IMR-90 (cell line): ENCODE data around the gene RNF103. TPM values are rescaled to one million over a fixed set of nuclear protein-coding genes. Genes with fewer than 3 reads are reported as not detected.

Experiments used
- ATAC-seq: fragments of 200-7000 bp; cut with Tn5 transposase; 2 replicates; pipeline ENCODE4 v1.9.1; 2020; ENCODE audit warnings: low read depth, mild to moderate bottlenecking, moderate library complexity
- BruUV-seq: library from RNA; stranded (reverse); fragments of 400-500 nt; replicated peaks from 2 replicates; lab custom pipeline; 2021; lab: Mats Ljungman, UMichigan
- CTCF ChIA-PET: fragments of 300-600 bp; formaldehyde crosslinking; extraction: SDS; loops from one replicate; lab custom pipeline; 2021; ENCODE audit warnings: antibody characterized with exemption; lab: Yijun Ruan, JAX
- POLR2A ChIA-PET: fragments of 300-600 bp; sonication (Branson Sonifier 250); formaldehyde crosslinking; loops from one replicate; lab custom pipeline; 2022; ENCODE audit warnings: antibody characterized with exemption; ENCODE audit not compliant: unreplicated experiment; lab: Charles Lee
- DNase-seq: peaks from one replicate; pipeline ENCODE4 v3.0.0; 2013
- H2AFZ ChIP-seq: replicated peaks from 2 replicates; pipeline ENCODE3; 2013; ENCODE audit warnings: low read length, mild to moderate bottlenecking; ENCODE audit not compliant: poor library complexity
- H2AK5ac ChIP-seq: 2 replicates; pipeline ENCODE4 v1.6.1; 2013; ENCODE audit warnings: low read depth, low read length, inconsistent platforms
- H2AK9ac ChIP-seq: replicated peaks from 2 replicates; pipeline ENCODE3; 2013; ENCODE audit warnings: mild to moderate bottlenecking, low read depth, low read length, moderate library complexity; ENCODE audit not compliant: poor library complexity
- H2BK120ac ChIP-seq: 2 replicates; pipeline ENCODE4 v1.6.1; 2013; ENCODE audit warnings: low read depth, low read length, inconsistent platforms
- H2BK15ac ChIP-seq: 3 replicates; pipeline ENCODE4 v1.6.1; 2013; ENCODE audit warnings: low read depth, low read length, inconsistent platforms
- H2BK20ac ChIP-seq: 2 replicates; pipeline ENCODE4 v1.6.1; 2013; ENCODE audit warnings: low read depth, mild to moderate bottlenecking, inconsistent platforms, low read length, moderate library complexity
- H2BK5ac ChIP-seq: 2 replicates; pipeline ENCODE4 v1.6.1; 2013; ENCODE audit warnings: mild to moderate bottlenecking, low read depth, low read length, inconsistent platforms; ENCODE audit not compliant: poor library complexity, severe bottlenecking
- H3K14ac ChIP-seq: replicated peaks from 2 replicates; pipeline ENCODE4 v1.6.1; 2013; ENCODE audit warnings: low read depth, low read length, inconsistent platforms
- H3K18ac ChIP-seq: 2 replicates; pipeline ENCODE4 v1.6.1; 2013; ENCODE audit warnings: low read depth, low read length, control low read depth
- H3K23ac ChIP-seq: 2 replicates; pipeline ENCODE4 v1.6.1; 2013; ENCODE audit warnings: low read depth, low read length, inconsistent platforms
- H3K27ac ChIP-seq: 2 replicates; pipeline ENCODE4 v1.5.1; 2013; ENCODE audit warnings: mild to moderate bottlenecking, control low read depth, low read length; ENCODE audit not compliant: insufficient read depth
- H3K27me3 ChIP-seq: 2 replicates; pipeline ENCODE4 v1.6.1; 2013; ENCODE audit warnings: low read length; ENCODE audit not compliant: control insufficient read depth, insufficient read depth
- H3K36me3 ChIP-seq: 2 replicates; pipeline ENCODE4 v1.6.1; 2013; ENCODE audit warnings: low read length, mixed read lengths; ENCODE audit not compliant: control insufficient read depth, insufficient read depth
- H3K4ac ChIP-seq: 2 replicates; pipeline ENCODE4 v1.6.1; 2013; ENCODE audit warnings: low read depth, low read length, inconsistent platforms
- H3K4me1 ChIP-seq: 2 replicates; pipeline ENCODE4 v1.6.1; 2013; ENCODE audit warnings: low read length, mixed read lengths; ENCODE audit not compliant: control insufficient read depth, insufficient read depth
- H3K4me2 ChIP-seq: 2 replicates; pipeline ENCODE4 v1.6.1; 2013; ENCODE audit warnings: low read depth, mild to moderate bottlenecking, control low read depth, low read length, moderate library complexity
- H3K4me3 ChIP-seq: 2 replicates; pipeline ENCODE4 v1.5.1; 2013; ENCODE audit warnings: low read depth, mild to moderate bottlenecking, control low read depth, low read length, moderate library complexity; ENCODE audit not compliant: insufficient read depth
- H3K56ac ChIP-seq: 2 replicates; pipeline ENCODE4 v1.6.1; 2013; ENCODE audit warnings: low read length, inconsistent platforms; ENCODE audit not compliant: insufficient read depth; ENCODE audit errors: extremely low read depth
- H3K79me1 ChIP-seq, 2 experiments: 2 replicates each; pipeline ENCODE4 v1.6.1; 2013; ENCODE audit warnings: low read length in 2 of 2, inconsistent platforms in 1 of 2, low read depth in 1 of 2
- H3K9ac ChIP-seq: 2 replicates; pipeline ENCODE4 v1.6.1; 2013; ENCODE audit warnings: low read depth, low read length, control low read depth
- H3K9me1 ChIP-seq: 2 replicates; pipeline ENCODE4 v1.6.1; 2013; ENCODE audit warnings: low read length, inconsistent platforms; ENCODE audit not compliant: insufficient read depth
- H3K9me3 ChIP-seq: 2 replicates; pipeline ENCODE4 v1.6.1; 2013; ENCODE audit warnings: low read length; ENCODE audit not compliant: control insufficient read depth, insufficient read depth
- H4K20me1 ChIP-seq: 2 replicates; pipeline ENCODE4 v1.6.1; 2013; ENCODE audit warnings: low read length, inconsistent platforms; ENCODE audit not compliant: insufficient read depth
- H4K5ac ChIP-seq: 2 replicates; pipeline ENCODE4 v1.6.1; 2013; ENCODE audit warnings: mild to moderate bottlenecking, low read depth, low read length, control low read depth
- H4K8ac ChIP-seq, 2 experiments: 2 replicates each; pipeline ENCODE4 v1.6.1; 2013; ENCODE audit warnings: low read depth in 2 of 2, low read length in 2 of 2, control low read depth in 1 of 2, inconsistent platforms in 1 of 2
- H4K91ac ChIP-seq: 2 replicates; pipeline ENCODE4 v1.6.1; 2013; ENCODE audit warnings: low read depth, low read length, inconsistent platforms; ENCODE audit not compliant: insufficient read depth
- BHLHE40 ChIP-seq: fragments of 150-350 bp; IDR thresholded peaks from 2 replicates; pipeline ENCODE4 v1.6.1; 2016; ENCODE audit warnings: mild to moderate bottlenecking, low read depth, low read length
- CHD1 ChIP-seq: IDR thresholded peaks from 2 replicates; pipeline ENCODE4 v1.6.1; 2012; ENCODE audit warnings: low read depth, low read length, improper control_type of control experiment
- ELK1 ChIP-seq: fragments of 150-350 bp; IDR thresholded peaks from 2 replicates; pipeline ENCODE4 v1.6.1; 2016; ENCODE audit warnings: low read depth, mild to moderate bottlenecking, low read length, moderate library complexity, borderline replicate concordance
- FOS ChIP-seq: fragments of 150-350 bp; IDR thresholded peaks from 2 replicates; pipeline ENCODE4 v1.6.1; 2016; ENCODE audit warnings: low read depth, low read length
- MAZ ChIP-seq: IDR thresholded peaks from 2 replicates; pipeline ENCODE4 v1.6.1; 2012; ENCODE audit warnings: low read depth, mild to moderate bottlenecking, low read length, improper control_type of control experiment, moderate library complexity, borderline replicate concordance
- NFE2L2 ChIP-seq: fragments of 150-350 bp; IDR thresholded peaks from 2 replicates; pipeline ENCODE4 v1.6.1; 2016; ENCODE audit warnings: low read depth, mild to moderate bottlenecking, low read length
- POLR2A ChIP-seq: IDR thresholded peaks from 2 replicates; pipeline ENCODE4 v1.6.1; 2012; ENCODE audit warnings: mild to moderate bottlenecking, low read depth, low read length
- RCOR1 ChIP-seq: IDR thresholded peaks from 2 replicates; pipeline ENCODE4 v1.6.1; 2012; ENCODE audit warnings: mild to moderate bottlenecking, low read length, improper control_type of control experiment; ENCODE audit not compliant: insufficient replicate concordance
- RFX5 ChIP-seq: IDR thresholded peaks from 2 replicates; pipeline ENCODE4 v1.8.0; 2012; ENCODE audit warnings: low read depth, mild to moderate bottlenecking, low read length, moderate library complexity
- WGBS, 2 experiments: methylation state at CpG; one replicate each; pipeline versions ENCODE4 v1.1.5 to v1.1.7; 2013; ENCODE audit warnings: missing lambda C conversion rate in 2 of 2; ENCODE audit not compliant: insufficient read length in 1 of 2; ENCODE audit errors: extremely low coverage in 2 of 2; 5-methylcytosine and 5-hydroxymethylcytosine counted together
- dilution Hi-C: fragments of 300-500 bp; cut with HindIII; formaldehyde crosslinking; loops from one replicate; pipeline ENCODE4 v1.14.3; 2018; ENCODE audit warnings: low sequenced_read_pairs; ENCODE audit not compliant: unreplicated experiment
- in situ Hi-C: fragments of 300-500 bp; cut with MboI; formaldehyde crosslinking; loops from 3 replicates; pipeline ENCODE4 v1.14.3; 2019; ENCODE audit warnings: low sequenced_read_pairs, inconsistent platforms, mixed read lengths
- intact Hi-C: fragments of 100-400 bp; cut with micrococcal nuclease; formaldehyde crosslinking; loops from 2 replicates; pipeline ENCODE4 v1.10.0; 2022
- polyA plus RNA-seq, 3 experiments: library from polyadenylated mRNA; depleted of rRNA; stranded (reverse); fragments of >200 nt; gene quantifications; 2 replicates each; pipeline ENCODE4 v1.2.3, GENCODE V29; 2012; ENCODE audit warnings: low replicate concordance in 1 of 3
- total RNA-seq: library from RNA; depleted of rRNA; stranded (reverse); fragments of >200 nt; gene quantifications from 2 replicates; pipeline ENCODE4 v1.2.3, GENCODE V29; 2012

The RNF103 gene
- total and polyA plus RNA-seq, 2 of the 4 experiments (the other 2 are of a cell fraction), result 5.6 to 7.2 TPM

- Histone ChIP-seq H2BK120ac (no peak overlapping the region), H2BK15ac (no peak overlapping the region), H3K14ac (no peak overlapping the region), H4K8ac (no peak overlapping the region), H2BK5ac (peak overlapping the region; percentile 58), H3K56ac (no peak overlapping the region), H3K79me1 (peaks cover 4 to 10% of the 10 kb centered on the region in 2 experiments; a peak in 2 of 4 replicates), H3K4me3 (peak overlapping the region; percentile 80), H2AK9ac (peak overlapping the region; percentile 85), H3K9me3 (no peaks in the 10 kb centered on the region), H3K18ac (peak overlapping the region; percentile 36; the same call in 1 of the 2 replicates), H4K91ac (no peak overlapping the region), H4K5ac (no peak overlapping the region), H2AK5ac (no peak overlapping the region), H2BK20ac (no peak overlapping the region), H3K4me1 (peaks cover 2% of the 10 kb centered on the region; the same call in 1 of the 2 replicates), H3K27ac (peak overlapping the region; percentile 64), H3K27me3 (no peaks in the 10 kb centered on the region), H3K9ac (peak overlapping the region; percentile 87), H3K9me1 (no peaks in the 10 kb centered on the region), H3K4ac (peak overlapping the region; percentile 77; the same call in 1 of the 2 replicates), H3K36me3 (no peaks in the 10 kb centered on the region), H2AFZ (peak overlapping the region; percentile 89), H4K20me1 (no peaks in the 10 kb centered on the region; the same call in 1 of the 2 replicates), H3K4me2 (peak overlapping the region; percentile 50), H3K23ac (no peak overlapping the region)
- BruUV-seq, result no TSS peak
- in situ Hi-C loops, result loop anchor here (10.0 kb wide), 1 partner anchor 58 kb away; the partner anchor contains the start of gene CHMP3
- WGBS, 2 experiments, result 0% methylated on average over 10 of the region's 56 CpGs; no CpG with 5 or more reads in 1 of the 2 experiments
- intact Hi-C loops, result loop anchor here (1.0 to 5.0 kb wide), 3 partner anchors 106 to 182 kb away; partner anchors contain the start of gene KDM3A
- ChIA-PET POLR2A (interaction anchor here (0.6 kb wide), 1 partner anchor 181 kb away, joined by 10 read pairs; no protein-coding TSS in a partner anchor), CTCF (no interaction called here)
- dilution Hi-C loops, result no loop called here
- TF ChIP-seq BHLHE40, result no peak
- TF ChIP-seq RFX5, result no peak
- peak; percentile 57; the same call in 1 of the 2 replicates for TF ChIP-seq POLR2A
- TF ChIP-seq MAZ, result no peak; the same call in 1 of the 2 replicates
- no peak for TF ChIP-seq NFE2L2
- TF ChIP-seq CHD1, result no peak
- TF ChIP-seq ELK1, result no peak
- no peak for TF ChIP-seq RCOR1
- TF ChIP-seq FOS, result no peak
- peak; percentile 24 for ATAC-seq
- DNase-seq, result no peak
Observed at GRCh38 chr2:86623043-86623493, 597 bp downstream of the RNF103 start.
